Activated T-cell treated with anti-CD3 and anti-CD28 coated beads, Interleukin-2, amount 50 U/mL, for 4 hours (primary cell): ENCODE measurements around the gene GABRB2. TPM values are rescaled to one million over a fixed set of nuclear protein-coding genes. Genes with fewer than 3 reads are reported as not detected.

Source experiments
- ATAC-seq, 2 donors: fragments of 200-7000 bp; cut with Tn5 transposase; one replicate each; pipeline ENCODE4 v1.10.0; 2021
- DNase-seq: peaks from one replicate; pipeline ENCODE4 v3.0.0-alpha.2; 2020
- H3K27me3 Mint-ChIP-seq: one replicate; pipeline ENCODE4 v1.8.0; 2021; ENCODE audit warnings: low read depth, mixed read lengths
- H3K36me3 Mint-ChIP-seq: one replicate; pipeline ENCODE4 v1.8.0; 2022; ENCODE audit warnings: mixed read lengths; ENCODE audit not compliant: insufficient read depth
- H3K4me1 Mint-ChIP-seq: one replicate; pipeline ENCODE4 v1.8.0; 2021; ENCODE audit warnings: low read depth, mixed read lengths
- H3K4me3 Mint-ChIP-seq: one replicate; pipeline ENCODE4 v1.8.0; 2021; ENCODE audit warnings: mild to moderate bottlenecking, moderate library complexity, mixed read lengths
- H3K9me3 Mint-ChIP-seq: one replicate; pipeline ENCODE4 v1.8.0; 2021; ENCODE audit warnings: mixed read lengths
- total RNA-seq, 3 donors: library from RNA; stranded (reverse); gene quantifications; one replicate each; pipeline ENCODE4 v1.2.1, GENCODE V29; 2021

GABRB2 gene
- not detected for total RNA-seq

GRCh38 chr5:161546470-161547301, at the start of gene GABRB2:
TSS of gene GABRB2 (minus strand) at chr5:161546725. CDS start at chr5:161546643, 82 bp downstream.
- H3K4me1 Mint-ChIP-seq: peaks cover 12% of the 10 kb centered on the region
- ATAC-seq (no peak), DNase-seq (no peak)
- peaks cover 62% of the 10 kb centered on the region for H3K27me3 Mint-ChIP-seq
- no peaks in the 10 kb centered on the region for H3K9me3 Mint-ChIP-seq
- H3K4me3 Mint-ChIP-seq: peak within 1 kb of the TSS; percentile 63
- H3K36me3 Mint-ChIP-seq: no peaks in the 10 kb centered on the region

- Mint-ChIP-seq H3K4me1 (no peaks in the 10 kb centered on the region), H3K9me3 (peaks cover 4% of the 10 kb centered on the region), H3K4me3 (no peak overlapping the region), H3K36me3 (no peaks in the 10 kb centered on the region), H3K27me3 (no peaks in the 10 kb centered on the region)
- ATAC-seq (no peak), DNase-seq (no peak)
Measured at GRCh38 chr5:161585798-161586197, 39.3 kb upstream of the GABRB2 start.

- no peak for ATAC-seq
- H3K27me3 Mint-ChIP-seq: no peaks in the 10 kb centered on the region
- H3K9me3 Mint-ChIP-seq: peaks cover 4% of the 10 kb centered on the region
- H3K36me3 Mint-ChIP-seq: no peaks in the 10 kb centered on the region
- no peaks in the 10 kb centered on the region for H3K4me1 Mint-ChIP-seq
- no peak for DNase-seq
- no peak overlapping the region for H3K4me3 Mint-ChIP-seq
Measured at GRCh38 chr5:161580621-161581020, 34.1 kb upstream of the GABRB2 start.

GRCh38 chr5:161572914-161573313, 26.4 kb upstream of the GABRB2 start:
- Mint-ChIP-seq H3K4me1 (no peaks in the 10 kb centered on the region), H3K9me3 (no peaks in the 10 kb centered on the region), H3K4me3 (no peak overlapping the region), H3K27me3 (no peaks in the 10 kb centered on the region), H3K36me3 (no peaks in the 10 kb centered on the region)
- ATAC-seq (no peak), DNase-seq (no peak)

- H3K27me3 Mint-ChIP-seq: no peaks in the 10 kb centered on the region
- H3K36me3 Mint-ChIP-seq: no peaks in the 10 kb centered on the region
- ATAC-seq (no peak), DNase-seq (no peak)
- H3K4me1 Mint-ChIP-seq: no peaks in the 10 kb centered on the region
- no peak overlapping the region for H3K4me3 Mint-ChIP-seq
- peaks cover 8% of the 10 kb centered on the region for H3K9me3 Mint-ChIP-seq
Measured at GRCh38 chr5:161566081-161566480, 19.6 kb upstream of the GABRB2 start.

- ATAC-seq (no peak), DNase-seq (no peak)
- H3K27me3 Mint-ChIP-seq: no peaks in the 10 kb centered on the region
- H3K4me3 Mint-ChIP-seq: no peak overlapping the region
- no peaks in the 10 kb centered on the region for H3K36me3 Mint-ChIP-seq
- peaks cover 5% of the 10 kb centered on the region for H3K9me3 Mint-ChIP-seq
- no peaks in the 10 kb centered on the region for H3K4me1 Mint-ChIP-seq
Measured at GRCh38 chr5:161562446-161562845, 15.9 kb upstream of the GABRB2 start.

- peaks cover 56% of the 10 kb centered on the region for H3K27me3 Mint-ChIP-seq
- no peak overlapping the region for H3K4me3 Mint-ChIP-seq
Measured at GRCh38 chr5:161549106-161549505, 2.6 kb upstream of the GABRB2 start.

GRCh38 chr5:161548487-161549094, 2.1 kb upstream of the GABRB2 start:
- no peaks in the 10 kb centered on the region for H3K9me3 Mint-ChIP-seq
- peaks cover 57% of the 10 kb centered on the region for H3K27me3 Mint-ChIP-seq
- no peak for ATAC-seq
- no peak for DNase-seq
- H3K4me3 Mint-ChIP-seq: no peak overlapping the region
- H3K36me3 Mint-ChIP-seq: no peaks in the 10 kb centered on the region
- peaks cover 12% of the 10 kb centered on the region for H3K4me1 Mint-ChIP-seq

More at GRCh38 chr5:161549106-161549505, 2.6 kb upstream of the GABRB2 start:
- peaks cover 12% of the 10 kb centered on the region for H3K4me1 Mint-ChIP-seq
- peaks cover 5% of the 10 kb centered on the region for H3K9me3 Mint-ChIP-seq
- no peak for DNase-seq
- no peaks in the 10 kb centered on the region for H3K36me3 Mint-ChIP-seq
- peak; percentile 18 to 33 for ATAC-seq

GRCh38 chr5:161547738-161548486, 1.4 kb upstream of the GABRB2 start:
- no peak overlapping the region for H3K4me3 Mint-ChIP-seq
- H3K9me3 Mint-ChIP-seq: no peaks in the 10 kb centered on the region
- no peaks in the 10 kb centered on the region for H3K36me3 Mint-ChIP-seq
- ATAC-seq (peak in 1 of 2 donors; percentile 25), DNase-seq (no peak)
- H3K4me1 Mint-ChIP-seq: peaks cover 12% of the 10 kb centered on the region
- H3K27me3 Mint-ChIP-seq: peaks cover 62% of the 10 kb centered on the region

- Mint-ChIP-seq H3K36me3 (no peaks in the 10 kb centered on the region), H3K4me3 (no peak overlapping the region), H3K4me1 (peaks cover 12% of the 10 kb centered on the region), H3K27me3 (peaks cover 62% of the 10 kb centered on the region), H3K9me3 (no peaks in the 10 kb centered on the region)
- ATAC-seq: no peak
- no peak for DNase-seq
Measured at GRCh38 chr5:161547406-161547737, 847 bp upstream of the GABRB2 start.

- DNase-seq (no peak), ATAC-seq (no peak)
- Mint-ChIP-seq H3K27me3 (peaks cover 59% of the 10 kb centered on the region), H3K36me3 (no peaks in the 10 kb centered on the region), H3K4me1 (peaks cover 12% of the 10 kb centered on the region), H3K9me3 (no peaks in the 10 kb centered on the region), H3K4me3 (peak overlapping the region; percentile 37)
Measured at GRCh38 chr5:161546095-161546469, 443 bp downstream of the GABRB2 start.

GRCh38 chr5:161545344-161546094, 1.0 kb downstream of the GABRB2 start:
- H3K36me3 Mint-ChIP-seq: no peaks in the 10 kb centered on the region
- DNase-seq: no peak
- H3K4me3 Mint-ChIP-seq: no peak overlapping the region
- peaks cover 53% of the 10 kb centered on the region for H3K27me3 Mint-ChIP-seq
- peaks cover 12% of the 10 kb centered on the region for H3K4me1 Mint-ChIP-seq
- no peak for ATAC-seq
- no peaks in the 10 kb centered on the region for H3K9me3 Mint-ChIP-seq

- no peak overlapping the region for H3K4me3 Mint-ChIP-seq
- DNase-seq: no peak
- H3K27me3 Mint-ChIP-seq: peaks cover 50% of the 10 kb centered on the region
- ATAC-seq: no peak
- H3K9me3 Mint-ChIP-seq: no peaks in the 10 kb centered on the region
- H3K36me3 Mint-ChIP-seq: no peaks in the 10 kb centered on the region
- H3K4me1 Mint-ChIP-seq: peaks cover 12% of the 10 kb centered on the region
Measured at GRCh38 chr5:161544350-161544765, 2.2 kb downstream of the GABRB2 start.

- DNase-seq (no peak), ATAC-seq (no peak)
- Mint-ChIP-seq H3K9me3 (peaks cover 4% of the 10 kb centered on the region), H3K4me3 (no peak overlapping the region), H3K27me3 (peaks cover 6% of the 10 kb centered on the region), H3K36me3 (no peaks in the 10 kb centered on the region), H3K4me1 (no peaks in the 10 kb centered on the region)
Measured at GRCh38 chr5:161539016-161539415, 7.5 kb downstream of the GABRB2 start.
